H9 (cell line): ENCODE data around the gene ELP6. TPM values are rescaled to one million over a fixed set of nuclear protein-coding genes. Genes with fewer than 3 reads are reported as not detected.

ENCODE experiments used
- DNase-seq: peaks from one replicate; pipeline ENCODE4 v3.0.0-alpha.2; 2017
- H2AFZ ChIP-seq: one replicate; pipeline ENCODE4 v1.6.1; 2013; ENCODE audit warnings: mild to moderate bottlenecking, low read length, control low read depth, moderate library complexity
- H2AK5ac ChIP-seq: 2 replicates; pipeline ENCODE4 v1.6.1; 2013; ENCODE audit warnings: low read length, control low read depth, mixed read lengths; ENCODE audit not compliant: insufficient read length
- H2BK120ac ChIP-seq: one replicate; pipeline ENCODE4 v1.6.1; 2013; ENCODE audit warnings: low read depth, mild to moderate bottlenecking, low read length, control low read depth, inconsistent platforms; ENCODE audit not compliant: poor library complexity, severe bottlenecking
- H2BK12ac ChIP-seq: 2 replicates; pipeline ENCODE4 v1.6.1; 2013; ENCODE audit warnings: low read length, control low read depth, mixed read lengths, low read depth; ENCODE audit not compliant: insufficient read length
- H2BK15ac ChIP-seq: 2 replicates; pipeline ENCODE4 v1.6.1; 2013; ENCODE audit warnings: low read depth, low read length, control low read depth
- H2BK20ac ChIP-seq: one replicate; pipeline ENCODE4 v1.6.1; 2013; ENCODE audit warnings: low read depth, mild to moderate bottlenecking, low read length, control low read depth, inconsistent platforms; ENCODE audit not compliant: poor library complexity, severe bottlenecking
- H2BK5ac ChIP-seq: 2 replicates; pipeline ENCODE4 v1.6.1; 2013; ENCODE audit warnings: low read length, control low read depth, mixed read lengths; ENCODE audit not compliant: insufficient read length
- H3K14ac ChIP-seq: 2 replicates; pipeline ENCODE4 v1.6.1; 2013; ENCODE audit warnings: low read length, control low read depth; ENCODE audit not compliant: insufficient read depth
- H3K18ac ChIP-seq: 2 replicates; pipeline ENCODE4 v1.6.1; 2013; ENCODE audit warnings: low read depth, mild to moderate bottlenecking, mixed read lengths, low read length, control low read depth; ENCODE audit not compliant: insufficient read length
- H3K23ac ChIP-seq: 2 replicates; pipeline ENCODE4 v1.6.1; 2013; ENCODE audit warnings: low read length, control low read depth, mixed read lengths, low read depth; ENCODE audit not compliant: insufficient read length
- H3K23me2 ChIP-seq: 2 replicates; pipeline ENCODE4 v1.6.1; 2013; ENCODE audit warnings: low read depth, mild to moderate bottlenecking, mixed read lengths, low read length, control low read depth; ENCODE audit not compliant: insufficient read length, poor library complexity, severe bottlenecking
- H3K27ac ChIP-seq: 2 replicates; pipeline ENCODE4 v1.5.1; 2013; ENCODE audit warnings: low read length, control low read depth, mixed read lengths, low read depth; ENCODE audit not compliant: insufficient read length
- H3K27me3 ChIP-seq: 2 replicates; pipeline ENCODE4 v1.6.1; 2013; ENCODE audit warnings: low read length, control low read depth, inconsistent platforms; ENCODE audit not compliant: insufficient read depth
- H3K4ac ChIP-seq: 2 replicates; pipeline ENCODE4 v1.6.1; 2013; ENCODE audit warnings: low read depth, mild to moderate bottlenecking, control low read depth, inconsistent platforms, low read length, moderate library complexity
- H3K4me1 ChIP-seq: 2 replicates; pipeline ENCODE4 v1.6.1; 2013; ENCODE audit warnings: low read length, control low read depth, inconsistent platforms; ENCODE audit not compliant: insufficient read depth
- H3K4me2 ChIP-seq: 2 replicates; pipeline ENCODE4 v1.6.1; 2013; ENCODE audit warnings: low read length, control low read depth, mixed read lengths; ENCODE audit not compliant: insufficient read length, insufficient read depth
- H3K56ac ChIP-seq: 2 replicates; pipeline ENCODE4 v1.6.1; 2013; ENCODE audit warnings: low read depth, mild to moderate bottlenecking, mixed read lengths, low read length, control low read depth; ENCODE audit not compliant: insufficient read length
- H3K79me1 ChIP-seq: 2 replicates; pipeline ENCODE4 v1.6.1; 2013; ENCODE audit warnings: low read depth, mild to moderate bottlenecking, moderate library complexity, low read length, control low read depth, inconsistent platforms; ENCODE audit not compliant: insufficient read depth, poor library complexity, severe bottlenecking
- H3K79me2 ChIP-seq: 2 replicates; pipeline ENCODE4 v1.6.1; 2013; ENCODE audit warnings: low read length, control low read depth, inconsistent platforms; ENCODE audit not compliant: insufficient read depth
- H3K9ac ChIP-seq: 2 replicates; pipeline ENCODE4 v1.6.1; 2013; ENCODE audit warnings: low read length, control low read depth, mixed read lengths; ENCODE audit not compliant: insufficient read length; ENCODE audit errors: extremely low read depth
- H3K9me3 ChIP-seq: one replicate; pipeline ENCODE4 v1.6.1; 2013; ENCODE audit warnings: low read depth, low read length, inconsistent platforms; ENCODE audit not compliant: control insufficient read depth
- H3T11ph ChIP-seq: one replicate; pipeline ENCODE4 v1.6.1; 2013; ENCODE audit warnings: mild to moderate bottlenecking, low read length, control low read depth, inconsistent platforms
- H4K20me1 ChIP-seq: one replicate; pipeline ENCODE4 v1.6.1; 2013; ENCODE audit not compliant: control insufficient read depth, insufficient read length, insufficient read depth
- H4K5ac ChIP-seq: 2 replicates; pipeline ENCODE4 v1.6.1; 2013; ENCODE audit warnings: low read depth, mild to moderate bottlenecking, mixed read lengths, low read length, control low read depth; ENCODE audit not compliant: insufficient read length
- H4K8ac ChIP-seq: replicated peaks from 2 replicates; pipeline ENCODE4 v1.6.1; 2013; ENCODE audit warnings: low read length, control low read depth, mixed read lengths, low read depth; ENCODE audit not compliant: insufficient read length
- H4K91ac ChIP-seq: 2 replicates; pipeline ENCODE4 v1.6.1; 2013; ENCODE audit warnings: low read depth, mild to moderate bottlenecking, moderate library complexity, mixed read lengths, low read length, control low read depth; ENCODE audit not compliant: insufficient read length
- H3K27ac Mint-ChIP-seq, 3 experiments: 2 replicates in 2 of 3; 3 replicates in 1 of 3; pipeline ENCODE4 v1.8.0; 2020 to 2021; ENCODE audit warnings: mixed read lengths in 3 of 3, mild to moderate bottlenecking in 1 of 3, moderate library complexity in 1 of 3
- H3K27me3 Mint-ChIP-seq: 2 replicates; pipeline ENCODE4 v1.8.0; 2021; ENCODE audit warnings: low read depth, mild to moderate bottlenecking, moderate library complexity, mixed read lengths
- H3K36me3 Mint-ChIP-seq, 3 experiments: 2 replicates in 2 of 3; 3 replicates in 1 of 3; pipeline ENCODE4 v1.8.0; 2020 to 2021; ENCODE audit warnings: low read depth in 3 of 3, mixed read lengths in 3 of 3; ENCODE audit not compliant: insufficient read depth in 1 of 3
- H3K4me1 Mint-ChIP-seq, 2 experiments: 2 replicates each; pipeline ENCODE4 v1.8.0; 2020; ENCODE audit warnings: mixed read lengths in 2 of 2
- H3K4me3 Mint-ChIP-seq, 2 experiments: 2 replicates in 1 of 2; 3 replicates in 1 of 2; pipeline ENCODE4 v1.8.0; 2020 to 2021; ENCODE audit warnings: mild to moderate bottlenecking in 2 of 2, mixed read lengths in 2 of 2, moderate library complexity in 1 of 2
- H3K9me3 Mint-ChIP-seq, 2 experiments: 2 replicates in 1 of 2; 3 replicates in 1 of 2; pipeline ENCODE4 v1.8.0; 2020; ENCODE audit warnings: mild to moderate bottlenecking in 2 of 2, mixed read lengths in 2 of 2, moderate library complexity in 1 of 2
- WGBS: extraction: QIAGEN DNeasy Blood & Tissue Kit; methylation state at CpG from one replicate; pipeline ENCODE4 v1.1.7; 2013; ENCODE audit warnings: missing lambda C conversion rate, low lambda C conversion rate, mixed read lengths; ENCODE audit not compliant: insufficient read length; ENCODE audit errors: extremely low coverage; 5-methylcytosine and 5-hydroxymethylcytosine counted together
- total RNA-seq: library from RNA; stranded (reverse); gene quantifications from 2 replicates; pipeline ENCODE4 v1.2.1, GENCODE V29; 2021
- TF ChIP-seq, protein P1 (sequence below): fragments of 200-600 bp; sonication (generic); conservative IDR thresholded peaks from 3 replicates; pipeline ENCODE4 v1.8.0; 2021; ENCODE audit warnings: antibody characterized with exemption, mild to moderate bottlenecking

Gene ELP6
- total RNA-seq, 1 experiment from 2014 or later, result 53.9 TPM

DNA sequence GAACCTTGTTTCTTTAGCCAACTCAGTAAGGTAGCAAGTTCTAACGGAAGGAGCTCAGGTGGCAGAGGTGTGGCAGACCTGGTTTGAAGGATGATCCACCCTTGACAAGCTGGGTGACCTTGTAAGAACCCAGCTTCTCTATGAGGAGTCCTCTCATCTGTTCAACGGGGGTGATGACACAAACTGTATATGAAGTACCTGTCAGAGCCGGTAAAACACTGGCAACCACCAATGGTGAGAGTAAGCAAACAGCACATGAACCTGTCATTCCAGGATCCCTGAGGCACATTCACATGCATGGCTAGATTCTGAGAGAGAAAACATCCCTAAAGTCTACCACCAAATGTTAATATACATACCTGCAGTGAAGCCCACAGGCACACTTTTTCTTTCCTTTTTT, 40.1 kb downstream of the ELP6 start:
- no peak for DNase-seq
- H2BK120ac ChIP-seq, result no peak overlapping the region
- H2AK5ac ChIP-seq, result no peak overlapping the region
- H3K27ac Mint-ChIP-seq, result peak overlapping the region in 1 of 3 experiments; percentile 59; a peak in 2 of 7 replicates
- H3K9me3 Mint-ChIP-seq, result no peaks in the 10 kb centered on the region; a peak in 1 of 5 replicates
- H3K36me3 Mint-ChIP-seq, result peaks cover under 1 to 4% (median 2%) of the 10 kb centered on the region in 3 experiments; a peak in 5 of 7 replicates
- H3K23ac ChIP-seq, result no peak overlapping the region
- H2BK12ac ChIP-seq, result no peak overlapping the region
- no peaks in the 10 kb centered on the region for H3K27me3 Mint-ChIP-seq
- H3K9me3 ChIP-seq, result no peaks in the 10 kb centered on the region
- no peak overlapping the region for H3K14ac ChIP-seq
- H3K27me3 ChIP-seq, result no peaks in the 10 kb centered on the region
- no CpG with 5 or more reads among the region's 3 CpGs for WGBS
- no peak overlapping the region for H3K4ac ChIP-seq
- no peak overlapping the region for H3K4me2 ChIP-seq
- peaks cover 23 to 30% of the 10 kb centered on the region in 2 experiments for H3K4me1 Mint-ChIP-seq
- no peak overlapping the region for H3K56ac ChIP-seq
- H2BK5ac ChIP-seq, result no peak overlapping the region
- peak overlapping the region; percentile 58 to 76 for H3K4me3 Mint-ChIP-seq
- peaks cover 29% of the 10 kb centered on the region; the same call in 1 of the 2 replicates for H3K79me2 ChIP-seq
- no peak overlapping the region for H3K18ac ChIP-seq
- peaks cover 11% of the 10 kb centered on the region for H3K79me1 ChIP-seq
- H2AFZ ChIP-seq, result no peak overlapping the region
- no peak overlapping the region for H4K5ac ChIP-seq
- no peak overlapping the region for H2BK20ac ChIP-seq
- TF ChIP-seq, protein P1, sequence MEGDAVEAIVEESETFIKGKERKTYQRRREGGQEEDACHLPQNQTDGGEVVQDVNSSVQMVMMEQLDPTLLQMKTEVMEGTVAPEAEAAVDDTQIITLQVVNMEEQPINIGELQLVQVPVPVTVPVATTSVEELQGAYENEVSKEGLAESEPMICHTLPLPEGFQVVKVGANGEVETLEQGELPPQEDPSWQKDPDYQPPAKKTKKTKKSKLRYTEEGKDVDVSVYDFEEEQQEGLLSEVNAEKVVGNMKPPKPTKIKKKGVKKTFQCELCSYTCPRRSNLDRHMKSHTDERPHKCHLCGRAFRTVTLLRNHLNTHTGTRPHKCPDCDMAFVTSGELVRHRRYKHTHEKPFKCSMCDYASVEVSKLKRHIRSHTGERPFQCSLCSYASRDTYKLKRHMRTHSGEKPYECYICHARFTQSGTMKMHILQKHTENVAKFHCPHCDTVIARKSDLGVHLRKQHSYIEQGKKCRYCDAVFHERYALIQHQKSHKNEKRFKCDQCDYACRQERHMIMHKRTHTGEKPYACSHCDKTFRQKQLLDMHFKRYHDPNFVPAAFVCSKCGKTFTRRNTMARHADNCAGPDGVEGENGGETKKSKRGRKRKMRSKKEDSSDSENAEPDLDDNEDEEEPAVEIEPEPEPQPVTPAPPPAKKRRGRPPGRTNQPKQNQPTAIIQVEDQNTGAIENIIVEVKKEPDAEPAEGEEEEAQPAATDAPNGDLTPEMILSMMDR, result no peak
- no peak overlapping the region for H4K91ac ChIP-seq
- no peaks in the 10 kb centered on the region for H3K23me2 ChIP-seq
- no peak overlapping the region for H3T11ph ChIP-seq
- H3K27ac ChIP-seq, result no peak overlapping the region
- H2BK15ac ChIP-seq, result no peak overlapping the region
- no peaks in the 10 kb centered on the region for H4K20me1 ChIP-seq
- H4K8ac ChIP-seq, result no peak overlapping the region
- no peaks in the 10 kb centered on the region for H3K4me1 ChIP-seq
- no peak overlapping the region for H3K9ac ChIP-seq
